ENCODE measurements around the gene DNASE2.

DNA sequence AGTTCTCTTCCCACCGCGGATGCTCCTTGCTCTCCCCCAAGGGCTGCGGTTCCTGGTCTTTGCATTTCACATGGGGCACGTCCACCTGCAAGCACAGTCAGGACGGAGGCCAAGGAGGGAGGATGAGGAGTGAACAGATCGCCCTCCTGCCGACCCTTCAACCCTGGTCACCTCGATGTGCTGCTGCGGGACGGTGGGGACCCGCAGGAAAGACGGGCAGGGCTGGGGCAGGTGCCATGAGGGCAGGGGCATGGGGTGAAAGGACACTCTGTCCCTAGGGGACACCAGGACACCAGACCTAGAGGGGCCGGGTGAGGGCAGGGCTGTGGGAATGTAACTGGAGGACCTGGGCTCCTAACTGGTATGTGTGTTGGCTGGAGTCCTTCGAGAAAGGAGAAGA lies 37.0 kb upstream of the DNASE2 start:
- TF ChIP-seq, protein P1, sequence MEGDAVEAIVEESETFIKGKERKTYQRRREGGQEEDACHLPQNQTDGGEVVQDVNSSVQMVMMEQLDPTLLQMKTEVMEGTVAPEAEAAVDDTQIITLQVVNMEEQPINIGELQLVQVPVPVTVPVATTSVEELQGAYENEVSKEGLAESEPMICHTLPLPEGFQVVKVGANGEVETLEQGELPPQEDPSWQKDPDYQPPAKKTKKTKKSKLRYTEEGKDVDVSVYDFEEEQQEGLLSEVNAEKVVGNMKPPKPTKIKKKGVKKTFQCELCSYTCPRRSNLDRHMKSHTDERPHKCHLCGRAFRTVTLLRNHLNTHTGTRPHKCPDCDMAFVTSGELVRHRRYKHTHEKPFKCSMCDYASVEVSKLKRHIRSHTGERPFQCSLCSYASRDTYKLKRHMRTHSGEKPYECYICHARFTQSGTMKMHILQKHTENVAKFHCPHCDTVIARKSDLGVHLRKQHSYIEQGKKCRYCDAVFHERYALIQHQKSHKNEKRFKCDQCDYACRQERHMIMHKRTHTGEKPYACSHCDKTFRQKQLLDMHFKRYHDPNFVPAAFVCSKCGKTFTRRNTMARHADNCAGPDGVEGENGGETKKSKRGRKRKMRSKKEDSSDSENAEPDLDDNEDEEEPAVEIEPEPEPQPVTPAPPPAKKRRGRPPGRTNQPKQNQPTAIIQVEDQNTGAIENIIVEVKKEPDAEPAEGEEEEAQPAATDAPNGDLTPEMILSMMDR (IDR thresholded peaks at IDR 0.05) = no peak
- no peak for TF ChIP-seq EP300 (IDR thresholded peaks at IDR 0.05)
- TF ChIP-seq POLR2A (IDR thresholded peaks at IDR 0.05) = no peak
